ENCODE measurements around the gene GNPAT.
A peak's percentile ranks its signal among the peaks of the same experiment; 100 is the strongest.
"Not testable (repeated sequence)": the region's sequence is repeated elsewhere in the genome, so short reads cannot be mapped to it uniquely, and the experiment has no call there.

Gene GNPAT

DNA sequence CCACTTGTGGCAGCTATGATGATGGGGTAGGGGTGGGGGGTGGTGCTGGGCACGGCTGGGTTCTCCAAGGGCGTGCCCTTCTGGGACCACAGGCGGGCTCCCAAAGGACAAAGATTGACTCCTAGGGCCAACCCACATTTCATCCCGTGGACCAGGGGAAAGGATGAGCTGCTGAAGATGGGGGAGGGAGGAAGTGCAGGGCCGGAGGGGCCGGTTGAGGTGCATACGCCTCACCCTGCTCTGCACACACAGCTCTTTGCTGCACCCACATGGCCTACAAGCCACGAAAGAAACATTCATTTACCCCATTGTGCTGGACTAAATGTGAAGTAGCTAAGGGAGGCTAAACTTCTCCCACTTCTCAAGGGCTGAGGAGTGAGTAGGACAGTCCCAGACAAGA lies 34.2 kb upstream of the GNPAT start:
- in situ Hi-C loops (cut with HindIII; ENCODE audit: low sequenced_read_pairs): loop anchor here (25.0 kb wide), 2 partner anchors 270 to 420 kb away; no protein-coding TSS in a partner anchor
- TF ChIP-seq, protein P1, sequence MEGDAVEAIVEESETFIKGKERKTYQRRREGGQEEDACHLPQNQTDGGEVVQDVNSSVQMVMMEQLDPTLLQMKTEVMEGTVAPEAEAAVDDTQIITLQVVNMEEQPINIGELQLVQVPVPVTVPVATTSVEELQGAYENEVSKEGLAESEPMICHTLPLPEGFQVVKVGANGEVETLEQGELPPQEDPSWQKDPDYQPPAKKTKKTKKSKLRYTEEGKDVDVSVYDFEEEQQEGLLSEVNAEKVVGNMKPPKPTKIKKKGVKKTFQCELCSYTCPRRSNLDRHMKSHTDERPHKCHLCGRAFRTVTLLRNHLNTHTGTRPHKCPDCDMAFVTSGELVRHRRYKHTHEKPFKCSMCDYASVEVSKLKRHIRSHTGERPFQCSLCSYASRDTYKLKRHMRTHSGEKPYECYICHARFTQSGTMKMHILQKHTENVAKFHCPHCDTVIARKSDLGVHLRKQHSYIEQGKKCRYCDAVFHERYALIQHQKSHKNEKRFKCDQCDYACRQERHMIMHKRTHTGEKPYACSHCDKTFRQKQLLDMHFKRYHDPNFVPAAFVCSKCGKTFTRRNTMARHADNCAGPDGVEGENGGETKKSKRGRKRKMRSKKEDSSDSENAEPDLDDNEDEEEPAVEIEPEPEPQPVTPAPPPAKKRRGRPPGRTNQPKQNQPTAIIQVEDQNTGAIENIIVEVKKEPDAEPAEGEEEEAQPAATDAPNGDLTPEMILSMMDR (IDR thresholded peaks at IDR 0.05; ENCODE audit: low read depth, low read length, missing control alignments): no peak
- H3K4me3 ChIP-seq (ENCODE audit: low read depth, low read length): no peak overlapping the region
- DNase-seq (ENCODE audit: low read depth): no peak

DNA sequence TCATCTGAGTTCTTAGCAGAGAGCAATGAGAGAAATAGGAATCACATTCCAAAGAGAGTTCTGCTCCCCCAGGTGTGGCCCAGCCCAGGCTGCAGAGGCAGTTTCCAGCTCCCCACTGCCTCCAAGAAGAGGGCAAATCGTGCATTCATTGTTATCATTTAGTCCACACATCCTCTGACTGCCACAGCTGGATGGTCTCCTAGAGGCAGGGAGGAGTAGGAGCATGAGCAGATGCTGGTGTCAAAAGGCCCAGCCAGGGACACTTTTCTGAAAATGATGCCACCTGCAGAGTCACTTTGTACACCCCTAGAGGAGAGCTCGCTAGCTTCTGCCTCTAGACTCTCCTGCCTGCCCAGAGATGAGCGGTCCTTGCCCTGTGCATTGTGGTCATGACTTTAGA lies 33.6 kb upstream of the GNPAT start:
- in situ Hi-C loops (cut with HindIII; ENCODE audit: low sequenced_read_pairs): loop anchor here (25.0 kb wide), 2 partner anchors 270 to 420 kb away; no protein-coding TSS in a partner anchor
- no peak for DNase-seq (ENCODE audit: low read depth)
- TF ChIP-seq, protein P1 (IDR thresholded peaks at IDR 0.05; ENCODE audit: low read depth, low read length, missing control alignments): no peak
- no peak overlapping the region for H3K4me3 ChIP-seq (ENCODE audit: low read depth, low read length)

DNA sequence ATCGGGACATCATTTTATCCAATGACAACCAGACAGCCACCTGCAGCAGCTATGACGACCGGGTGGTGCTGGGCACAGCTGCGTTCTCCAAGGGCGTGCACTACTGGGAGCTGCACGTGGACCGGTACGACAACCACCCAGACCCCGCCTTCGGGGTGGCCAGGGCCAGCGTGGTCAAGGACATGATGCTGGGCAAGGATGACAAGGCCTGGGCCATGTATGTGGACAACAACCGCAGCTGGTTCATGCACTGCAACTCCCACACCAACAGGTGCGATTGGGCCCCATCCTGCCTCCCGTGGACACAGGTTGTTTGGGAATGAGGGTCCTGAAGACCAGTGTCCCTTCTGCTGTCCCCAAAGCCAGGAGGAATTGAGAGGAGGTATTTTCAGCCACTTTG lies 32.0 kb upstream of the GNPAT start:
- DNase-seq (ENCODE audit: low read depth): no peak
- in situ Hi-C loops (cut with HindIII; ENCODE audit: low sequenced_read_pairs): loop anchor here (25.0 kb wide), 2 partner anchors 272 to 422 kb away; no protein-coding TSS in a partner anchor
- no peak overlapping the region for H3K4me3 ChIP-seq (ENCODE audit: low read depth, low read length)
- TF ChIP-seq, protein P1 (IDR thresholded peaks at IDR 0.05; ENCODE audit: low read depth, low read length, missing control alignments): no peak

DNA sequence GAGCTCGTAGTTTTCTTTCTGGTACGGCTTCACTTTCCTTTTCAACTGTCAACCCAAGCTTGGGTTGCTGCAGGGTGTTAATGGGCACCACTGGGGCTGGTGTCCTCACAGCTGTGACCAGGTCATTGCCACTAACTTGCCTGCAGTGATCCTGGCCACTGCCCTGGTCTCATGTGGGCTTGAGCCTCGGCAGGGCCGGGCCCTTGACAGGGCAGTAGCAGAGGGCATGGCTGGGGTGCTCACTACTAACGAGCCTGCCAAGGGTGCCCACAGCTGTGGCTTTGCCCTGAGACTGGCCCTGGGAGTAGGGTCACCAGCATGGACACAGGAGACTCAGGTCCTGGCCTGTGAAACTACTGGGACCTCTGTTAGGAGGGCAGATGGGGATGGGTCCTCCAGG lies 31.5 kb upstream of the GNPAT start:
- in situ Hi-C loops (cut with HindIII; ENCODE audit: low sequenced_read_pairs): loop anchor here (25.0 kb wide), 2 partner anchors 272 to 422 kb away; no protein-coding TSS in a partner anchor
- TF ChIP-seq, protein P1 (IDR thresholded peaks at IDR 0.05; ENCODE audit: low read depth, low read length, missing control alignments): no peak

DNA sequence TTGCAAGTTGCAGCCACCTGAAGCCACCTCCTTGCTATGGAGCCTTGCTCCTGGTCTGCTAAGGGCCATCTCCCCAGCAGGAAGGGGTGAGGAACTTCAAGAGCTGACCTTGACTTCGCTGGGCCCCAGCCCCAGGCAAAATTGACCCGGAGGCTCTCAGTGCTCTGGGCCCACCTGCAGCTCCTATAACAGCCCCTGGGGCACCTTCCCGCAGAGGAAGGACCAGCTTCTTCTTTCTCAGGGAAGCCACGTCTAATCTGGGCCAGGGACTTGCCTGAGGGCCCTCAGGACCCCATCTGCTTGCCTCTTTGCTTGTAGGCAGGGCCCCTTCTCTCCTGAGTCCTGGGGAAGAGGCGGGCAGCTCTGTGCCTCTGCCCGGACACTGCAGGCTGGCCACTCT lies 30.9 kb upstream of the GNPAT start:
- H3K4me3 ChIP-seq (ENCODE audit: low read depth, low read length): no peak overlapping the region
- TF ChIP-seq, protein P1 (IDR thresholded peaks at IDR 0.05; ENCODE audit: low read depth, low read length, missing control alignments): no peak
- no peak for DNase-seq (ENCODE audit: low read depth)
- in situ Hi-C loops (cut with HindIII; ENCODE audit: low sequenced_read_pairs): loop anchor here (25.0 kb wide), 2 partner anchors 273 to 423 kb away; no protein-coding TSS in a partner anchor

More for the DNA sequence above, 31.5 kb upstream of the GNPAT start:
- no peak overlapping the region for H3K4me3 ChIP-seq (ENCODE audit: low read depth, low read length)
- DNase-seq (ENCODE audit: low read depth): no peak

DNA sequence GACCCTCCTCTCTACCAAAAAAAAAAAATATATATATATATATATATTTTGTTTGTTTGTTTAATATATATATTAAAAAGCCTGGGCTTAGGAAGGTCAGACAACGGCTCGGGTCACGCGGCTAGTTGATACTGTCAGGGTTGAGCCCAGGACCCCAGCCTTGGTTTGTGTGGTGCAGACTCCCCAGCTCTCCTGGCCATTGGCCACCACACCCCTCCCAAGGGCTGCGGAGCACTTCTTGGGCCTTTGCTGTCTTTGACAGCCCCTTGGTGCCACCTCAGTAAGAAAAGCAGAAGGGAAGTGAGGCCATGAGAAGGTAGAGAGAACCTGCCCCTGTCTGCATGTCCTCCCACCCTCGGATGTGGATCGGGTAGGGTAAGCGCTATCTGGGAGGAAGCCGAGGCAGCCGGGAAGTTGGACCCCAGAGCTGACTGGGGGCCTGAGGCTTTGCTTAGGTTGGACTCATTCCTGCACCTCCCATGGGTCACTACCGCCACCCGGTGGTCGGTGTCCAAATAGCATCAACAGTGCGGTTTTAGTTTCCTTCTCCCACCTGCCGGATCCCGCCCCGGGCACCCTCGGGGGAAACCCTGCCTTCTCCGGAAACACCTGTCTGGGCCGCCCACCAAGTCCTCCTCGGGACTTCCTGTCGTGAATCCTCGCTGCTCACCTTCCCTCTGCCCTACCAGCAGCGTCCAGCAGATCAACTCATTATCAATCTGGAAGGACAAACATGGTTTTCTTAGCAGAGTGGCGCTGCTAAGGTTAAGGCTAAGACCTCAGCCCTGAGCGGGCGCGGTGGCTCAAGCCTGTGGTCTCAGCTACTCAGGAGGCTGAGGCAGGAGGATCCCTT lies 29.8 kb upstream of the GNPAT start:
- peak; percentile 16 for DNase-seq (ENCODE audit: low read depth)
- in situ Hi-C loops (cut with HindIII; ENCODE audit: low sequenced_read_pairs): loop anchor here (25.0 kb wide), 2 partner anchors 274 to 424 kb away; no protein-coding TSS in a partner anchor
- peak overlapping the region; percentile 33 for H3K4me3 ChIP-seq (ENCODE audit: low read depth, low read length)
- TF ChIP-seq, protein P1 (IDR thresholded peaks at IDR 0.05; ENCODE audit: low read depth, low read length, missing control alignments): peak; percentile 83

DNA sequence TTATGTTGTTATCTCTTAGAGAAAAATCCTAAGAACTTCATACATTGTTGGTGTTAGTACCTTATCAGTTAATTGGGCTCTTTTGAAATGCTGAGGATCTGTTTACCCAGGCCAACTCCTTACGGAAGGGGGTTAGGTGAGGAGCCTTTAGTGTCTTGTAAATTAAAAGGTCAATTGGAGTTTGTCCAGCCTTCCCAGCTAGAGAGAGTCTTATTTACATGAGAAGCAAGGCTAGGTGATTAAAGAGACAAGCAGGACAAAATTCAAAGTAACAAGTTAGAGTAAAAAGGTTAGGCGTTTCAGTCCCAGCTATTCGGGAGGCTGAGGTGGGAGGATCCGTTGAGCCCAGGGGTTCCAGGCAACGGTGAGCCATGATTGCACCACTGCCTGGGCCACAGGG lies 28.7 kb upstream of the GNPAT start:
- H3K4me3 ChIP-seq (ENCODE audit: low read depth, low read length); DNase-seq (ENCODE audit: low read depth): not testable (repeated sequence)
- in situ Hi-C loops (cut with HindIII; ENCODE audit: low sequenced_read_pairs): loop anchor here (25.0 kb wide), 2 partner anchors 275 to 425 kb away; no protein-coding TSS in a partner anchor
